Breast epithelium (tissue), 4 donors: ENCODE data around the gene PNKP. TPM values are rescaled to one million over a fixed set of nuclear protein-coding genes. Genes with fewer than 3 reads are reported as not detected.
A peak's percentile ranks its signal among the peaks of the same experiment; 100 is the strongest.

Source experiments
- DNase-seq, 2 donors: peaks; one replicate each; pipeline ENCODE4 v3.0.0-alpha.2; 2019; ENCODE audit warnings: low spot score in 2 of 2
- H3K27ac ChIP-seq, 2 donors: fragments of 200-600 bp; sonication (generic) in 1 of 2; one replicate each; pipeline ENCODE4 v1.5.1; 2016 to 2019; ENCODE audit warnings: mild to moderate bottlenecking in 1 of 2
- H3K27me3 ChIP-seq, 2 donors: fragments of 200-600 bp; sonication (generic) in 1 of 2; one replicate each; pipeline versions ENCODE4 v1.5.1 to v1.6.0; 2017 to 2019; ENCODE audit warnings: control low read depth in 1 of 2, mild to moderate bottlenecking in 1 of 2
- H3K36me3 ChIP-seq: fragments of 200-600 bp; one replicate; pipeline ENCODE4 v1.5.1; 2019
- H3K4me1 ChIP-seq, 2 donors: fragments of 200-600 bp; sonication (generic); one replicate each; pipeline ENCODE4 v1.5.1; 2016 to 2019; ENCODE audit warnings: control low read depth in 1 of 2
- H3K4me3 ChIP-seq, 3 donors: fragments of 200-600 bp; sonication (generic); 1 replicate in 2 of 3; 2 replicates in 1 of 3; pipeline ENCODE4 v1.5.1; 2016 to 2019; ENCODE audit warnings: mild to moderate bottlenecking in 3 of 3, moderate library complexity in 2 of 3
- H3K9me3 ChIP-seq, 2 donors: fragments of 200-600 bp; sonication (generic) in 1 of 2; one replicate each; pipeline ENCODE4 v1.5.1; 2016 to 2019; ENCODE audit warnings: control low read depth in 1 of 2
- CTCF ChIP-seq, 3 donors: fragments of 450-650 bp; IDR thresholded peaks; one replicate each; pipeline ENCODE4 v1.5.1; 2016 to 2017; ENCODE audit warnings: antibody characterized with exemption in 3 of 3, mild to moderate bottlenecking in 3 of 3, moderate library complexity in 3 of 3
- POLR2A ChIP-seq: fragments of 450-650 bp; IDR thresholded peaks from one replicate; pipeline ENCODE4 v1.6.1; 2016; ENCODE audit warnings: antibody characterized with exemption, mild to moderate bottlenecking, moderate library complexity
- POLR2AphosphoS5 ChIP-seq, 3 donors: sonication (generic); formaldehyde crosslinking; IDR thresholded peaks; one replicate each; pipeline ENCODE4 v1.6.1; 2017; ENCODE audit warnings: antibody characterized with exemption in 3 of 3
- intact Hi-C: fragments of 100-400 bp; cut with DNase I; formaldehyde crosslinking; loops from one replicate; pipeline ENCODE4 v1.15.1; 2023; ENCODE audit warnings: low total_unique reads
- total RNA-seq, 3 donors: library from RNA; depleted of rRNA; stranded (reverse); fragments of >200 nt; gene quantifications; one replicate each; pipeline ENCODE4 v1.1.0, GENCODE V29; 2016

PNKP gene
- total RNA-seq, 3 donors from 2014 or later, result 31.0 to 69.2 (median 57.7) TPM

DNA sequence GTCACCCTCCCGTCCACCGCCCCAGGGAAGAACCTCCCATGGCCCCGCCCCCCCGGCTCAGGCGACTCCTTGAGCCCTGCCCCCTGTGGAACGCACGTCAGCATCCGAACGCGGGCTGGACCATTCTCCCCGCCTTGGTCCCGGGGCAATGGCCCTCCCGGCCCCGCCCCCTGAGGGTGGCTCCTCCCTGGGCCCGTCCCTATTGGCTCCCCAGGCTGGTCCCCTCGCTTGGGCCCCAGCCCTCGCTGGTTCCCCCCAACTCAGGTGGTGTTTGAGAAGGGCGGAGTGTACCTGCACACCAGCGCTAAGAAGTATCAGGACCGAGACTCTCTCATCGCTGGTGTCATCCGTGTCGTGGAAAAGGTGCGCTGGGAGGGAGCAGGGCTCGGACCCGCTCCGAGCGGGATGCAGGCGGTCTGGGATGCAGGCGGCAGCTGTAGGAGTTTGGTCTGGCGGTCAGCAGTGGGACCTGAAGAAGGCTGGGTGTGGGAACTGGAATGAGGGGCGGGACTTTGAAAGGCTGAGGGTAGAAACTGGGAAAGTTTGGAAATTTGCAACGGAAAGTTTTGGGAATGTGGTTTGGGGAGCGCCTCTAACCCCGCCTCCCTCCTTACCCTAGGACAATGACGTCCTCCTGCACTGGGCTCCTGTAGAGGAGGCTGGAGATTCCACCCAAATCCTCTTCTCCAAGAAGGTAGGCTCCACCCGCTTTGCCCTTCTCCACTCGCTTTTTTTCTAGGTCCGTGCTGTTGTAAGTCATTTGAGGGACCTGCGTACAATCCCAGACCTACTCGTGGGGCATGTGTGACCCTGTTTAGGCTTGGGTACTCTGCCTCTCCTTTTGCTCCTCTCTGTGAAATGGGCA is 10.7 kb upstream of the PNKP start:
- no peaks in the 10 kb centered on the region for H3K27me3 ChIP-seq
- peaks cover 4 to 7% of the 10 kb centered on the region in 2 donors for H3K4me1 ChIP-seq
- peak; percentile 97 to 98 for DNase-seq
- H3K4me3 ChIP-seq, result peak overlapping the region; percentile 82 to 92 (median 88)
- intact Hi-C loops, result no loop called here
- H3K27ac ChIP-seq, result peak overlapping the region; percentile 99 to 100
- peaks cover 0 to 5% of the 10 kb centered on the region in 2 donors for H3K9me3 ChIP-seq
- TF ChIP-seq CTCF (IDR thresholded peaks at IDR 0.05), result no peak
- TF ChIP-seq POLR2A, result no peak
- TF ChIP-seq POLR2AphosphoS5 (IDR thresholded peaks at IDR 0.05), result no peak
- no peaks in the 10 kb centered on the region for H3K36me3 ChIP-seq

GRCh38 chr19:49877020-49877878 is 9.9 kb upstream of the PNKP start, which contains the start of the genes AKT1S1 and TBC1D17:
Gene AKT1S1, minus strand, starts transcription at chr19:49877355. Its CDS starts 4,060 bp downstream, at chr19:49873295.
Gene TBC1D17, plus strand, starts transcription at chr19:49877702. Its CDS starts 22 bp downstream, at chr19:49877724.
- Histone ChIP-seq H3K27me3 (no peaks in the 10 kb centered on the region), H3K4me1 (peaks cover 4 to 7% of the 10 kb centered on the region in 2 donors), H3K27ac (peak within 1 kb of the TSS; percentile 99 to 100), H3K4me3 (peak within 1 kb of the TSS; percentile 82 to 92 (median 88)), H3K36me3 (no peaks in the 10 kb centered on the region), H3K9me3 (no peaks in the 10 kb centered on the region)
- intact Hi-C loops, result no loop called here
- peak; percentile 99 to 100 for DNase-seq
- TF ChIP-seq POLR2AphosphoS5 (IDR thresholded peaks at IDR 0.05) (peak; percentile 94 to 99 (median 98)), POLR2A (peak; percentile 96), CTCF (IDR thresholded peaks at IDR 0.05) (peak in 2 of 3 donors; percentile 10 to 17)

DNA sequence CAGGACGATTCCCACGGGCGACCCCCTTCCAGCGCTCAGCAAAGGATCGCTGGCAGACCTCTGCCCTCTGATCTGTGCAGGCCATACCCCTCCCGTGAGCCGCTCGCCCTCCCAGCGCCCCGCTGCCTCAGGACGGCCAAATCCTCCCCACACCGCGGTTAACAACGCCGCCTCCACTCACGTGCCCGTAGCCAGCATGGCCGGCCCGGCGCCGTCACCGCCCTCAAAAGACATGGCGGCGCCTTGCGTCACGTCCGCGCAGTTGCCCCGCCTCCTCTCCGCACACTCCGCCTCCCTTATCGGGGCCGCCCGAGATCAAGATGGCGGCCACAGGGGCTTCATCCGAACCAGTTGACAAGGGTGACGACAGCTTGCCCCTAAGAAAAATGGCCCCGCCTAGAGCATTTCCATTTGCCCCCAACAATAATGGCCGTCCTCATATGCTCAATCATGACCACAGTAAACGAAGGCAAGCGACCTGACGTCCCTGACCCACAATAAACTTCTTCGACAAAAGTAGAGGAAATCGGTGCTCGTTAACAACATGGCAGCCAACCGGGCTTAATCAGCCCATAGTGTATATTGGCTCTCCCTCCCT is 9.1 kb upstream of the PNKP start:
- H3K4me1 ChIP-seq, result peaks cover 4 to 7% of the 10 kb centered on the region in 2 donors
- H3K27ac ChIP-seq, result peak overlapping the region; percentile 99 to 100
- intact Hi-C loops, result no loop called here
- no peaks in the 10 kb centered on the region for H3K27me3 ChIP-seq
- H3K36me3 ChIP-seq, result no peaks in the 10 kb centered on the region
- peak; percentile 99 for DNase-seq
- no peaks in the 10 kb centered on the region for H3K9me3 ChIP-seq
- TF ChIP-seq POLR2A, result no peak
- TF ChIP-seq POLR2AphosphoS5 (IDR thresholded peaks at IDR 0.05), result peak; percentile 75 to 86 (median 77)
- H3K4me3 ChIP-seq, result peak overlapping the region; percentile 82 to 92 (median 88)

GRCh38 chr19:49875857-49876421 is 8.6 kb upstream of the PNKP start:
- intact Hi-C loops, result no loop called here
- H3K27ac ChIP-seq, result peak overlapping the region; percentile 99 to 100
- TF ChIP-seq CTCF (IDR thresholded peaks at IDR 0.05) (no peak), POLR2A (no peak), POLR2AphosphoS5 (IDR thresholded peaks at IDR 0.05) (no peak)
- no peaks in the 10 kb centered on the region for H3K27me3 ChIP-seq
- DNase-seq, result no peak
- H3K4me1 ChIP-seq, result peaks cover 4 to 7% of the 10 kb centered on the region in 2 donors
- no peaks in the 10 kb centered on the region for H3K36me3 ChIP-seq
- H3K4me3 ChIP-seq, result peak overlapping the region; percentile 82 to 92 (median 88)
- H3K9me3 ChIP-seq, result no peaks in the 10 kb centered on the region

DNA sequence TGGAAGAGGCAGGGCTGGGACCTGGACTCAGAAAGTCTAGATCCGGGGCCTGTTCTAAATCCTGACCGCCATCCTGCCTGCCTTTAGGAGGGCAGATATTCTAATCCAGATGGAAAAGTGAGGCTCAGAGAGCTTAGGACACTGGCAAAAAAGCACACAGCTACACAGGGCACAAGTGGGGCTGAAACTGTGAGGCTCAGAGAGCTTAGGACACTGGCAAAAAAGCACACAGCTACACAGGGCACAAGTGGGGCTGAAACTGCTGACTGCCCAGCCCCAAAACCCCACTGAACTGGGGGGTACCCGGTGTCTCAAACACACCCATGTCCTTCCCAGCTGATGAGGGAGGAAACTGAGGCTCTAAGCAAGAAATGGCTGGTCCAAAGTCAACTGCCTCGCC is 7.8 kb upstream of the PNKP start:
- Histone ChIP-seq H3K4me3 (peak overlapping the region; percentile 82 to 92 (median 88)), H3K27ac (peak overlapping the region; percentile 99 to 100), H3K9me3 (no peaks in the 10 kb centered on the region), H3K36me3 (no peaks in the 10 kb centered on the region), H3K4me1 (peaks cover 4 to 7% of the 10 kb centered on the region in 2 donors), H3K27me3 (no peaks in the 10 kb centered on the region)
- no peak for DNase-seq
- intact Hi-C loops, result no loop called here
- no peak for TF ChIP-seq POLR2AphosphoS5 (IDR thresholded peaks at IDR 0.05)
- TF ChIP-seq CTCF (IDR thresholded peaks at IDR 0.05), result no peak
- no peak for TF ChIP-seq POLR2A
